K562 (cell line): ENCODE measurements around the gene ASB10. TPM values are rescaled to one million over a fixed set of nuclear protein-coding genes. Genes with fewer than 3 reads are reported as not detected.

Experiments used
- HNRNPK ChIP-seq: fragments of 200-400 bp; formaldehyde crosslinking; IDR thresholded peaks from one replicate; pipeline ENCODE4 v1.6.1; 2018; ENCODE audit warnings: mild to moderate bottlenecking, low read depth, low read length; ENCODE audit not compliant: poor library complexity, severe bottlenecking
- RBBP5 ChIP-seq: fragments of 200-600 bp; sonication (generic); IDR thresholded peaks from 2 replicates; pipeline ENCODE4 v1.6.1; 2012; ENCODE audit warnings: borderline replicate concordance, mild to moderate bottlenecking, low read length, control low read depth, inconsistent platforms; ENCODE audit not compliant: insufficient read depth, poor library complexity, severe bottlenecking
- polyA plus RNA-seq, 8 experiments: library from polyadenylated mRNA; depleted of rRNA in 4 of 8; stranded (reverse) in 5 of 8; unstranded in 3 of 8; fragments of >200 nt; fragmentation: Nextera tagmentation in 2 of 8; fragmentation: Illumina TruSeq in 1 of 8; extraction: Ambion mirVana in 2 of 8; extraction: Trizol in 1 of 8; gene quantifications; 2 replicates each; pipeline versions ENCODE4 v1.2.1 to v1.2.3, GENCODE V29; 2011 to 2014; ENCODE audit warnings: inconsistent platforms in 1 of 8, missing spikeins in 1 of 8
- total RNA-seq, 7 experiments: library from RNA; depleted of rRNA in 6 of 7; stranded (reverse); fragments of >200 nt in 6 of 7; fragmentation: Illumina TruSeq in 2 of 7; extraction: Trizol in 2 of 7; gene quantifications; 2 replicates each; pipeline versions ENCODE4 v1.2.1 to v1.2.3, GENCODE V29; 2011 to 2021; ENCODE audit warnings: low replicate concordance in 1 of 7
- TF ChIP-seq, protein P1 (sequence below), 2 experiments: fragments of 450-650 bp; IDR thresholded peaks; 2 replicates each; pipeline ENCODE4 v1.6.1; 2018; ENCODE audit warnings: mild to moderate bottlenecking in 2 of 2, low read depth in 1 of 2; ENCODE audit not compliant: partially characterized antibody in 2 of 2
- TF ChIP-seq, protein P2 (sequence below): fragments of 450-650 bp; IDR thresholded peaks from 2 replicates; pipeline ENCODE4 v1.6.1; 2016; ENCODE audit warnings: mild to moderate bottlenecking, moderate library complexity

ASB10 gene
- total and polyA plus RNA-seq, 9 of the 15 experiments (the other 6 are each of a cell fraction or from before 2014, with no cell fraction given): not detected

DNA sequence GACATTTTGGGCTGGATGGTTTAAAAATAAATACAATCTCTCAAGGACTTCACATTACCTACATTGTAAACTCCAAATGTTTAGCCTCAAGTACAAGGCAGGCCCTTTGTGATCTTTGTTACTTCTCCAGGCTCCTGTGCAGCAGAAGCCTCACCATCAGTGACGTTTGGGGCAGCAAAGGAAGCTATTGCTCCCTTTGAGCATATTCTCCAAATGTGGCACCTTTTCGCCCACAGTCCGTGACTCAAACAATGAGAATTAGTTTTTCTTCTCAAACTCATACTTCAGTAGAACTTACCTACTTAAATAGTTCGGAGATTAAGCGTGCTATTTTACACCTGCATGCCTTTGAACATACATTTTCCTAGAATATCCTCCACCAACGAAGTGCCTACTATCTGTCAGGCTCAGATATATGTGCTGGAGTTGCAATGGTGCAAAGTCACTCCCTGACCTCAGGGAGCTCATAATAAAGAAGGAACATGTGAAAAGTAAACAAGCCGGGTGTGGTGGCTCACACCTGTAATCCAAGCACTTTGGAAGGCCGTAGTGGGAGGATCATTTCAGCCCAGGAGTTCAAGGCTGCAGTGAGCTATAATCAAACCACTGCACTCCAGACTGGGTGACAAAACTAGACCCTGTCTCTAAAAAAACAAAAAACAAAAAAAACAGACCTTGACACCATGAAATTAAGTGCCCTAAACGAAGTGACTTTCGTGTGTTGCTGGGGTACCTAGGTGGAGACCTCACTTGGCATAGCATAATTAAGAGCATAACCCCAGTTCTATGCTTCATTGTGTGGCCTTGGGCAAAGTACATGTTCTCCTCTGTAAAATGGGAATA lies 41.2 kb upstream of the ASB10 start (continued):
- TF ChIP-seq, protein P1, sequence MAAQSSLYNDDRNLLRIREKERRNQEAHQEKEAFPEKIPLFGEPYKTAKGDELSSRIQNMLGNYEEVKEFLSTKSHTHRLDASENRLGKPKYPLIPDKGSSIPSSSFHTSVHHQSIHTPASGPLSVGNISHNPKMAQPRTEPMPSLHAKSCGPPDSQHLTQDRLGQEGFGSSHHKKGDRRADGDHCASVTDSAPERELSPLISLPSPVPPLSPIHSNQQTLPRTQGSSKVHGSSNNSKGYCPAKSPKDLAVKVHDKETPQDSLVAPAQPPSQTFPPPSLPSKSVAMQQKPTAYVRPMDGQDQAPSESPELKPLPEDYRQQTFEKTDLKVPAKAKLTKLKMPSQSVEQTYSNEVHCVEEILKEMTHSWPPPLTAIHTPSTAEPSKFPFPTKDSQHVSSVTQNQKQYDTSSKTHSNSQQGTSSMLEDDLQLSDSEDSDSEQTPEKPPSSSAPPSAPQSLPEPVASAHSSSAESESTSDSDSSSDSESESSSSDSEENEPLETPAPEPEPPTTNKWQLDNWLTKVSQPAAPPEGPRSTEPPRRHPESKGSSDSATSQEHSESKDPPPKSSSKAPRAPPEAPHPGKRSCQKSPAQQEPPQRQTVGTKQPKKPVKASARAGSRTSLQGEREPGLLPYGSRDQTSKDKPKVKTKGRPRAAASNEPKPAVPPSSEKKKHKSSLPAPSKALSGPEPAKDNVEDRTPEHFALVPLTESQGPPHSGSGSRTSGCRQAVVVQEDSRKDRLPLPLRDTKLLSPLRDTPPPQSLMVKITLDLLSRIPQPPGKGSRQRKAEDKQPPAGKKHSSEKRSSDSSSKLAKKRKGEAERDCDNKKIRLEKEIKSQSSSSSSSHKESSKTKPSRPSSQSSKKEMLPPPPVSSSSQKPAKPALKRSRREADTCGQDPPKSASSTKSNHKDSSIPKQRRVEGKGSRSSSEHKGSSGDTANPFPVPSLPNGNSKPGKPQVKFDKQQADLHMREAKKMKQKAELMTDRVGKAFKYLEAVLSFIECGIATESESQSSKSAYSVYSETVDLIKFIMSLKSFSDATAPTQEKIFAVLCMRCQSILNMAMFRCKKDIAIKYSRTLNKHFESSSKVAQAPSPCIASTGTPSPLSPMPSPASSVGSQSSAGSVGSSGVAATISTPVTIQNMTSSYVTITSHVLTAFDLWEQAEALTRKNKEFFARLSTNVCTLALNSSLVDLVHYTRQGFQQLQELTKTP (IDR thresholded peaks at IDR 0.05; ENCODE audit: low read depth in 1 of 2, partially characterized antibody in 2 of 2): no peak
- TF ChIP-seq, protein P2, sequence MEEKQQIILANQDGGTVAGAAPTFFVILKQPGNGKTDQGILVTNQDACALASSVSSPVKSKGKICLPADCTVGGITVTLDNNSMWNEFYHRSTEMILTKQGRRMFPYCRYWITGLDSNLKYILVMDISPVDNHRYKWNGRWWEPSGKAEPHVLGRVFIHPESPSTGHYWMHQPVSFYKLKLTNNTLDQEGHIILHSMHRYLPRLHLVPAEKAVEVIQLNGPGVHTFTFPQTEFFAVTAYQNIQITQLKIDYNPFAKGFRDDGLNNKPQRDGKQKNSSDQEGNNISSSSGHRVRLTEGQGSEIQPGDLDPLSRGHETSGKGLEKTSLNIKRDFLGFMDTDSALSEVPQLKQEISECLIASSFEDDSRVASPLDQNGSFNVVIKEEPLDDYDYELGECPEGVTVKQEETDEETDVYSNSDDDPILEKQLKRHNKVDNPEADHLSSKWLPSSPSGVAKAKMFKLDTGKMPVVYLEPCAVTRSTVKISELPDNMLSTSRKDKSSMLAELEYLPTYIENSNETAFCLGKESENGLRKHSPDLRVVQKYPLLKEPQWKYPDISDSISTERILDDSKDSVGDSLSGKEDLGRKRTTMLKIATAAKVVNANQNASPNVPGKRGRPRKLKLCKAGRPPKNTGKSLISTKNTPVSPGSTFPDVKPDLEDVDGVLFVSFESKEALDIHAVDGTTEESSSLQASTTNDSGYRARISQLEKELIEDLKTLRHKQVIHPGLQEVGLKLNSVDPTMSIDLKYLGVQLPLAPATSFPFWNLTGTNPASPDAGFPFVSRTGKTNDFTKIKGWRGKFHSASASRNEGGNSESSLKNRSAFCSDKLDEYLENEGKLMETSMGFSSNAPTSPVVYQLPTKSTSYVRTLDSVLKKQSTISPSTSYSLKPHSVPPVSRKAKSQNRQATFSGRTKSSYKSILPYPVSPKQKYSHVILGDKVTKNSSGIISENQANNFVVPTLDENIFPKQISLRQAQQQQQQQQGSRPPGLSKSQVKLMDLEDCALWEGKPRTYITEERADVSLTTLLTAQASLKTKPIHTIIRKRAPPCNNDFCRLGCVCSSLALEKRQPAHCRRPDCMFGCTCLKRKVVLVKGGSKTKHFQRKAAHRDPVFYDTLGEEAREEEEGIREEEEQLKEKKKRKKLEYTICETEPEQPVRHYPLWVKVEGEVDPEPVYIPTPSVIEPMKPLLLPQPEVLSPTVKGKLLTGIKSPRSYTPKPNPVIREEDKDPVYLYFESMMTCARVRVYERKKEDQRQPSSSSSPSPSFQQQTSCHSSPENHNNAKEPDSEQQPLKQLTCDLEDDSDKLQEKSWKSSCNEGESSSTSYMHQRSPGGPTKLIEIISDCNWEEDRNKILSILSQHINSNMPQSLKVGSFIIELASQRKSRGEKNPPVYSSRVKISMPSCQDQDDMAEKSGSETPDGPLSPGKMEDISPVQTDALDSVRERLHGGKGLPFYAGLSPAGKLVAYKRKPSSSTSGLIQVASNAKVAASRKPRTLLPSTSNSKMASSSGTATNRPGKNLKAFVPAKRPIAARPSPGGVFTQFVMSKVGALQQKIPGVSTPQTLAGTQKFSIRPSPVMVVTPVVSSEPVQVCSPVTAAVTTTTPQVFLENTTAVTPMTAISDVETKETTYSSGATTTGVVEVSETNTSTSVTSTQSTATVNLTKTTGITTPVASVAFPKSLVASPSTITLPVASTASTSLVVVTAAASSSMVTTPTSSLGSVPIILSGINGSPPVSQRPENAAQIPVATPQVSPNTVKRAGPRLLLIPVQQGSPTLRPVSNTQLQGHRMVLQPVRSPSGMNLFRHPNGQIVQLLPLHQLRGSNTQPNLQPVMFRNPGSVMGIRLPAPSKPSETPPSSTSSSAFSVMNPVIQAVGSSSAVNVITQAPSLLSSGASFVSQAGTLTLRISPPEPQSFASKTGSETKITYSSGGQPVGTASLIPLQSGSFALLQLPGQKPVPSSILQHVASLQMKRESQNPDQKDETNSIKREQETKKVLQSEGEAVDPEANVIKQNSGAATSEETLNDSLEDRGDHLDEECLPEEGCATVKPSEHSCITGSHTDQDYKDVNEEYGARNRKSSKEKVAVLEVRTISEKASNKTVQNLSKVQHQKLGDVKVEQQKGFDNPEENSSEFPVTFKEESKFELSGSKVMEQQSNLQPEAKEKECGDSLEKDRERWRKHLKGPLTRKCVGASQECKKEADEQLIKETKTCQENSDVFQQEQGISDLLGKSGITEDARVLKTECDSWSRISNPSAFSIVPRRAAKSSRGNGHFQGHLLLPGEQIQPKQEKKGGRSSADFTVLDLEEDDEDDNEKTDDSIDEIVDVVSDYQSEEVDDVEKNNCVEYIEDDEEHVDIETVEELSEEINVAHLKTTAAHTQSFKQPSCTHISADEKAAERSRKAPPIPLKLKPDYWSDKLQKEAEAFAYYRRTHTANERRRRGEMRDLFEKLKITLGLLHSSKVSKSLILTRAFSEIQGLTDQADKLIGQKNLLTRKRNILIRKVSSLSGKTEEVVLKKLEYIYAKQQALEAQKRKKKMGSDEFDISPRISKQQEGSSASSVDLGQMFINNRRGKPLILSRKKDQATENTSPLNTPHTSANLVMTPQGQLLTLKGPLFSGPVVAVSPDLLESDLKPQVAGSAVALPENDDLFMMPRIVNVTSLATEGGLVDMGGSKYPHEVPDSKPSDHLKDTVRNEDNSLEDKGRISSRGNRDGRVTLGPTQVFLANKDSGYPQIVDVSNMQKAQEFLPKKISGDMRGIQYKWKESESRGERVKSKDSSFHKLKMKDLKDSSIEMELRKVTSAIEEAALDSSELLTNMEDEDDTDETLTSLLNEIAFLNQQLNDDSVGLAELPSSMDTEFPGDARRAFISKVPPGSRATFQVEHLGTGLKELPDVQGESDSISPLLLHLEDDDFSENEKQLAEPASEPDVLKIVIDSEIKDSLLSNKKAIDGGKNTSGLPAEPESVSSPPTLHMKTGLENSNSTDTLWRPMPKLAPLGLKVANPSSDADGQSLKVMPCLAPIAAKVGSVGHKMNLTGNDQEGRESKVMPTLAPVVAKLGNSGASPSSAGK: no peak
- TF ChIP-seq RBBP5 (no peak), HNRNPK (no peak)
